GM21576 (cell line): ENCODE measurements around the gene APBA2.

Experiments
- ATAC-seq: cut with Tn5 transposase; IDR thresholded peaks from one replicate; pipeline ENCODE4 v1.9.1; 2021; ENCODE audit warnings: mild to moderate bottlenecking, moderate library complexity; ENCODE audit not compliant: unreplicated experiment

The APBA2 gene

GRCh38 chr15:29053661-29054131 lies 167.9 kb downstream of the APBA2 start:
- no peak for ATAC-seq

DNA sequence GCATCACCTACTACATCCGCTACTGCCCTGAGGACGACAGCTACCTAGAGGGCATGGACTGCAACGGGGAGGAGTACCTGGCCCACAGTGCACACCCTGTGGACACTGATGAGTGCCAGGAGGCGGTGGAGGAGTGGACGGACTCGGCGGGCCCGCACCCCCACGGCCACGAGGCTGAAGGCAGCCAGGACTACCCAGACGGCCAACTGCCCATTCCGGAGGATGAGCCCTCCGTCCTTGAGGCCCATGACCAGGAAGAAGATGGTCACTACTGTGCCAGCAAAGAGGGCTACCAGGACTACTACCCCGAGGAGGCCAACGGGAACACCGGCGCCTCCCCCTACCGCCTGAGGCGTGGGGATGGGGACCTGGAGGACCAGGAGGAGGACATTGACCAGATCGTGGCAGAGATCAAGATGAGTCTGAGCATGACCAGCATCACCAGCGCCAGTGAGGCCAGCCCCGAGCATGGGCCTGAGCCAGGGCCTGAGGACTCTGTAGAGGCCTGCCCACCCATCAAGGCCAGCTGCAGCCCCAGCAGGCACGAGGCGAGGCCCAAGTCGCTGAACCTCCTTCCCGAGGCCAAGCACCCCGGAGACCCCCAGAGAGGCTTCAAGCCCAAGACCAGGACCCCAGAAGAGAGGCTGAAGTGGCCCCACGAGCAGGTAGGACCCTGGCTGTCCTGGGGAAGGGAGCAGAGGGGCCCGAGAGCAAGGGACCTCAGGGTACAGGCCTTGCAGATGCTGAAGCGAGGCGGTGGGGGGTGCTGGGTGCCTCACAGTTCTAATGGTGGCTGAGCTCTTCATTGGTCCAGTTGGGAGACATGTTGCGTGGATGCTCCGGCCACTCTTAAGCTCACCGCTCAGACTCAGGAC lies 168.6 kb downstream of the APBA2 start:
- no peak for ATAC-seq

DNA sequence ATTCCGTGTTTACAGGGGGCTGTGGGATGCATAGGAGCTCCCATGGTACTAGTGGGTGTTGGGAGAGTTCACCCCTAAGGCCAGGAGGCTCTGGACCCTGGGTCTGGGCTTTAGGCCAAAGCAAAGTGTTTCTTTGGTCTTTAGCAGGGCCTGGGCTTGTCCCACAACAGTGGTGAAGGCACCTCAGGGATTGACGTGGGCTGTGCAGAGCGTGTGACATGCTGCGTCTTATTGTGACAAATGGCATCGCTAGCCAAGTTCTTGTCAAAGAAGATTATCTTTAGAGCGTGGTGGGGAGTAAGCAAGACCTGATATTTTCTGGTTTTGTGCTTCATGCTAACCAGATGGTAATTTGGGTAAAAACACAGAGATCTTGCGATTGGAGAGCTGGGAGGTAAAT lies 170.1 kb downstream of the APBA2 start:
- ATAC-seq: no peak

DNA sequence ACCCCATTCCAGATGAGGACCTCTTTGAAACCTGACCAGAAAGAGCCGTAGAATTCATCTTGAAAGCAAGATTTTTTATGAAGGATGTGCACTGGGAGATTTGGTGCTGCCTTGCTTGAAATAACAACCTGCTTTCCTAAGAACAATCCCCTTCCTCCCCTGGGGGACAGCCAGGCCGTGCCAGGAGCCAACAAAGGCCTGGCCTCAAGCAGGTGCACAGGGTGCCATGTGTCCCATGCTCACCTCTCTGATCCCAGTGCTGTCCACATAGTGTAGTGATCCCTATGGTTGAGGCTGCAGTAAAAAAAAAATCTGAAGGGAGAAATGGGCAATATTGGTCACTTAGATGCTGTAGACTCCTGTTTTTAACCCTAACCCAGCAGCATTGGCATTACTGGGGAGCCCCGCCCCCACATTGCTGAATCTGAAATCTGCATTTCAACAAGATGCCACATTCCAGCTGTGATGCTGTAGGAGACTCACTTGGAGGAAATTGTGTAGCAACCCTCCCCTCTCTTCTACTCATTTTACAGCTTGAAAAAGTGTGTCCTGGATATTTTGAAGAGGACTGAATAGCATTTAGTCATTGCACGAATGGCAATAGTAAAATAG lies 171.2 kb downstream of the APBA2 start:
- ATAC-seq: no peak

GRCh38 chr15:29057856-29058255 lies 172.1 kb downstream of the APBA2 start:
- no peak for ATAC-seq

DNA sequence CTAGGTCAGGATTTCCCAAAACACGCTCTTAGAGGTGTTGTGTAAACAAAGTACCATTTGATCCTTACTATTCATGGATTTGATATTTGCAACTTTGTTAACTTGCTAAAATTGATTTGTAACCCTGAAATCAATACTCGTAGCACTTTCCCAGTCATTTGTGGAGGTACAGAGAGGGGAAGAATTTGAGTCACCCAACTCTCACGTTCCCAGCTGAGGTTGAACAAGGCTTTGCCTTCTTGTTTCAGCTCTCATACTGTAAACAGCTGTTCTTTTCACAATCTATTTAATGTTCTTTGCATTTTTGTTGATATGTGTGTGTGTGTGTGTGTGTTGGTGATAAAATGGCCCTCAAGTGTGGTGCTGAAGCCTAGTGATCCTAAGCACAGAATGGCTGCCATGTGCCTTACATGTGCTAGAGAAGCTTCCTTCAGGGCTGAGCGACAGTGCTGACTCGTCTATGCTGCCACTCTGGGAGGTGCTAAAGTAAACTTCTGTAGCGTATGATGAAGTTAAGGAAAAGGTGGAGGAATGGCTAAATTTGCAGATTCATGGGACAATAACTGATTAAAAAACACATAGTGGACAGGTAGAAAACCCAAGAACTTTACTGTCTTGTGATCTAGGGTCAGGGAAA lies 173.2 kb downstream of the APBA2 start:
- no peak for ATAC-seq

GRCh38 chr15:29059871-29060640 lies 174.3 kb downstream of the APBA2 start:
- no peak for ATAC-seq

GRCh38 chr15:29061746-29062145 lies 176.0 kb downstream of the APBA2 start:
- ATAC-seq: no peak

DNA sequence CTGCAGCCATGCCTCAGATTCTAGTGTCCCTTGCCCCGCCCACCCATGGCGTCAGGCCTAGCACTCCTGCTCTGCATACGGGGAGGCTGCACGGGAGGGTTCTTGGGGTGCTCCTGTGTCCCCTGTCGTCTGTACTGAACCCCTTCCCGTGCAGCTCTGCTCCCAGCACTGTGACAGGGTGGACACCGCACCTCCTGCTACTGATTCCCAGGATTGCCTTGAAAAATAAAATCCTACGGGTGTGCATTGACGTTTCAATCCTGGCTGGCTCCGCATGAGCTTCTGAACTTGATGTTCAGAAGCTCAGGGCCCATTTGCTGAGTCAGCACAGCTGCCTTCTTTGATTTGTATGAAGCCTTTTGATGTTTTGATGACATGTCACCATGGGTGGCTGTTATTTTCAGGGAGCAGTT lies 176.4 kb downstream of the APBA2 start:
- no peak for ATAC-seq

DNA sequence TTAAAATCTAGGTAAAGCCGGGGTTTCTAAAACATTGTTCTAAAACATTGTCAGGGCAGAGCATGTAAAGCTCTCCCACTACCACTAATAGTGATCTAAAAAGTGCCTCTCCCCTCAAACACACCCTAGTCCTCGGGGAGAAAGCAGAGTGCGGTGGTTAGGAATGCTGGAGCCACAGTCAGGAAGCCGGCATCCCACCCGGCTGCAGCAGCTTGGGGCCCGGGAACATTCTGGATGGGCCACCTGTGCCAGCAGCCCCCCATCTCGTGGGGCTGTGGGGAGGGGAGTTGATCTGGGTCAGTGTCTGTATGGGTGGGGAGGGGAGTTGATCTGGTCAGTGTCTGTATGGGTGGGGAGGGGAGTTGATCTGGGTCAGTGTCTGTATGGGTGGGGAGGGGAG lies 176.9 kb downstream of the APBA2 start:
- ATAC-seq: no peak

DNA sequence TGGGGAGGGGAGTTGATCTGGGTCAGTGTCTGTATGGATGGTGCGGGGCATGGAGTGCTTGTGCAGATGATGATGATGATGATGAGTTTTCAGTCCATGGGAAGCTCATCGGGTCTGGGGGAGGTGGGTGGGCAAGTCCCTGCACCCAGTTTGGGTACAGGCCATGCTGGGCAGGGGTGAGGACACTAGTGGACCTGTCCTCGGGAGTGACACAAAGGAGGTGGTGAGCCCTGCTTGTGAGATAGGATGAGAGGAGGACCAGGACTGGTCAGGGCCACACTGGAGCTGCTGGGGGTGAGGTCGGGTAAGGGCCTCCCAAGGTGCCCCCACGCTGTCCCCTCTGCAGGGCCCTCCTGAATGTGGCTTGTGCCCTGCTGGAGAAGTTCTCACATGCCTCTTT lies 177.9 kb downstream of the APBA2 start:
- ATAC-seq: no peak

DNA sequence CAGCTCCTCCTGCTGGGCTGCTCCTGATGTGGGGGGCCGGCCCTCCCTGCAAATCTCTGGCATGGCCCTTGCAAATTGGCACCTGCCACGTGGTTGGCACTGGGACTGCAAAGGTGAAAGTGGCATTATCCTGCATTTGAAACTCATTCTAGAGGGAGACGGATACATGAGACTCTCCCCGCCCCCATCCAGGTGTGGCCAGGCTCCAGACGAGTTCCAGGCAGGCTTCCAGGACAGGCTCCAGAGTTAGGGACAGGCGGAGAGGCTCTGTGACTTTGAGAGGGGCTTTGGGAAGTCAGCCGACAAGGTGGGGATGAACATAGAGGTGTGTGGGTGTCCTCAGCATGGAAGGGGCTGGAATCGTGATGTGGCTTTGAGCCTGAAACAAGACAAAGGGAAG lies 178.5 kb downstream of the APBA2 start:
- no peak for ATAC-seq

- no peak for ATAC-seq
Observed at GRCh38 chr15:29064731-29065130, 179.0 kb downstream of the APBA2 start.

GRCh38 chr15:29065571-29065970 lies 179.8 kb downstream of the APBA2 start:
- ATAC-seq: no peak

DNA sequence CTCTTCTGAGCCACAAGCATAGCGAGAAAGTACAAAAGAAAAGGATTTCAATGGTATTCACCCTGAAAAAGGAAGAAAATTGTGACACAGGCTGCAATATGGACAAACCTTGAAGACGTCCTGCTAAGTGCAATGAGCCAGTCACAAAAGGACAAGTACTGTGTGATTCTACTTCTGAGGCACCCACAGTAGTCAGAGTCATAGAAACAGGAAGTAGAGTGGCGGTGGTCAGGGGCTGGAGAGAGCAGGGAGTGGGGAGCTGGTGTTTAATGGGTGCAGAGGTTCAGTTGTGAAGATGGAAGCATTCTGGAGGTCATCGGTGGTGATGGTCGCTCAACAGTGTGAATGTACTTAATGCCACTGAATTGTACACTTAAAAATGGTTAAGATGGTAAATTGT lies 180.5 kb downstream of the APBA2 start:
- no peak for ATAC-seq

DNA sequence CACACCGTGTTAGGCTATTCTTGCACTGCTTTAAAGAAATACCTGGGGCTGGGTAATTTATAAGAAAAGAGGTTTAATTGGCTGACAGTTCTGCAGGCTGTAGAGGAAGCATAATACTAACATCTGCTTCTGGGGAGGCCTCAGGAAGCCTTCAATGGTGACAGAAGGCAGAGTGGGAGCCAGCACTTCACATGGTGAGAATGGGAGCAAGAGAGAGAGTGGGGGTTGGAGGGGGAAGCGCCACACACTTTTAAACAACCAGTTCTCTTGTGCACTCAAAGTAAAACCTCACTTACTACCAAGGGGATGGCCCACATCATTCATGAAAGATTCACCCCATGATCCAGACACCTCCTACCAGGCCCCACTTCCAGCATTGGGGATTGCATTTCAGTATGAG lies 181.1 kb downstream of the APBA2 start:
- no peak for ATAC-seq

DNA sequence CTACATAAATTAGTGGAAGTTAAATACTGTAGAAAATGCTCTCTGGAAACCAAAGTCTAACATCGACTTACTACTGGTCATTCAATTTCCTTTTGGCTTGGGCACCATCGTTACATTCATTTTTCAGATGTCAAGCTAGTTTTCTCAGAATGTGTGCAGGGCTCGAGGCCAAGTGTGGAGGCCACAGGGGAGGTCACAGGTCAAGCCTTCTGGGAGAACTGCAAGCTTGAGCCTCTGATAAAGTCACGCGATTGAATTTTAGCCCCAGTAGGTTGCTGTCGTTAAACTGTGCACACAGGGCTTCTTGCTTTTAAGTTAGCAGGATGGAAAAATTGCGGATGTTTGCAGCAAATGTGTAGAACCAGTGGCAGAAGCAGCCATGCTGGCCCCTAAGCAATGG lies 182.2 kb downstream of the APBA2 start:
- ATAC-seq: no peak

GRCh38 chr15:29070471-29071231 lies 184.9 kb downstream of the APBA2 start:
- no peak for ATAC-seq

DNA sequence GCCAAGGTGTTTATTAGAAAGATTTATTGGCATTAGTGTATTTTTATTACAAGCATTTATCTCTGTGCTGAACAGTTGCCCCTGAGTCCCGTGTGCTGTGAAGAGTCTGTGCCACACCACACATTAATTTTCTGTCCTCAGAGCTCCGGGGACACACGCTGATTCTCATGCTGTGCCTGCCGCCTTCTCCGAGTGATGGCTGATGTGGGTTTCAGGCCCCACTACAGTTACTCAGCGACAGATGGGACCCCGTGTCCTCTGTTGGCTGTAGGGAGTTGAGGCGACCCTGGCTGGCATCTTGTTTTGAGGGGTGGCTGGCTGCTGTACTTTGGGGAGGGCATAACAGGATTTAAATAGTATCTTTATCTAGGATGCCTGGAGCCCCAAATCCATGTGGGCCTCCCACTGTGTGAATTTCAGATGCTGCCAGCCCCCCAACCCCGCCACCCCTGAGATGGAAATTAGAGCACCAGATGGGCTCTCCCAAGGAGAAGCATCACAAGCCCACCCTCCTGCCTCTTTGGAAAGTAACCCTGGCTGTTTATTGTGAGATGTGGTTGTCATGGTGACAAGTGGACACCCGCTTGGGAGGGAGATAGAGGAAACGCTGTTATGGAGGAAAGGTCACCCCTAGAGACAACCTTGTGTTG lies 185.6 kb downstream of the APBA2 start:
- ATAC-seq: no peak

DNA sequence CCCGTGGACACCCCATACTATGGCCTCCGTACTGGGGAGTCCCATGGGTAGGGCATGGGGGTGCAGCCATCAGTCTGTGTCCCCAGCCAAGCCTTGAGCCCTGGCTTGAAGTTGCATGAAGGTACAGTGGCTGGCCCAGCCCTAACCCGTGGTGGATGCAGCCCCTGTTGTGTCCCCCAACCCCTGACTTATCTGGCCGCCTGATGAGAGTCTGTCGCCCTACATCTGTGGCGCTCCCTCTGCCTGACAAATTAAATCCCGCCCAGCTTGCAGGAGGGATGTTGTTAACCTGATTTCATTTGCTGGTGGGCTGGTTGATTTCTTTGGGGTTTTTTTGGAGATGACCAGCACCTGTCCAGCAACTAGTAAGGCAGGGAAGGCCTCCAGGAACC lies 186.1 kb downstream of the APBA2 start:
- no peak for ATAC-seq
